ENCODE data around the gene CDHR2.

Gene CDHR2

DNA sequence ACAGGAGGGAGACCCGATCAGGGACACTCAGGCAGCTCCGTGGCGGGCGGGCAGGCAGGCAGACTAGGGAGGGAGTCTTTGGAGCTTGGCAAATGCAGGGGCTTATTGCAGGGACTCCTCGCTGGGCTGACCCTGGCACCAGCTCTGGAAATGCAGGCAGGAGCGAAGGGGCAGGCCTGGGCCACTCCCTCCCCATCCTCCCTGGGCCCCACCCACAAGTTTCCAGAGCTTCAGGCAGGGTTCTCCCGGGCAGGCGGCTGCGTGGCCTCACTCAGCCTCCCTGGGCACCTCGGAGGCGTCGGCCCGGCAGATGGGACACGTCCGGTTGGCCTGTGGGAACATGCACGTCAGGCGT is 20.4 kb upstream of the CDHR2 start:
- H3K4me1 ChIP-seq (ENCODE audit: insufficient read depth, low read length, severe bottlenecking), result peaks cover 49% of the 10 kb centered on the region
- H3K4me3 ChIP-seq (ENCODE audit: low read depth, low read length, poor library complexity, severe bottlenecking), result no peak overlapping the region
- H3F3A ChIP-seq (ENCODE audit: insufficient read depth, low read length), result no peaks in the 10 kb centered on the region
- no peak overlapping the region for H2AFZ ChIP-seq (ENCODE audit: low read length)
- no peak overlapping the region for H3K9ac ChIP-seq (ENCODE audit: low read length)
- H3K27me3 ChIP-seq (ENCODE audit: insufficient read depth, low read length), result no peaks in the 10 kb centered on the region
- H4K20me1 ChIP-seq (ENCODE audit: insufficient read depth, low read length), result no peaks in the 10 kb centered on the region
- H3K36me3 ChIP-seq (ENCODE audit: insufficient read depth, low read length), result peaks cover 67% of the 10 kb centered on the region
- peak overlapping the region; percentile 95 for H3K27ac ChIP-seq (ENCODE audit: low read depth, low read length, poor library complexity, severe bottlenecking)
- no peak overlapping the region for H3K4me2 ChIP-seq (ENCODE audit: low read length)
- no peaks in the 10 kb centered on the region for H3K9me3 ChIP-seq (ENCODE audit: low read length)
- TF ChIP-seq EZH2 (IDR thresholded peaks at IDR 0.05; ENCODE audit: borderline replicate concordance, low read length), result no peak
- TF ChIP-seq, protein P1, sequence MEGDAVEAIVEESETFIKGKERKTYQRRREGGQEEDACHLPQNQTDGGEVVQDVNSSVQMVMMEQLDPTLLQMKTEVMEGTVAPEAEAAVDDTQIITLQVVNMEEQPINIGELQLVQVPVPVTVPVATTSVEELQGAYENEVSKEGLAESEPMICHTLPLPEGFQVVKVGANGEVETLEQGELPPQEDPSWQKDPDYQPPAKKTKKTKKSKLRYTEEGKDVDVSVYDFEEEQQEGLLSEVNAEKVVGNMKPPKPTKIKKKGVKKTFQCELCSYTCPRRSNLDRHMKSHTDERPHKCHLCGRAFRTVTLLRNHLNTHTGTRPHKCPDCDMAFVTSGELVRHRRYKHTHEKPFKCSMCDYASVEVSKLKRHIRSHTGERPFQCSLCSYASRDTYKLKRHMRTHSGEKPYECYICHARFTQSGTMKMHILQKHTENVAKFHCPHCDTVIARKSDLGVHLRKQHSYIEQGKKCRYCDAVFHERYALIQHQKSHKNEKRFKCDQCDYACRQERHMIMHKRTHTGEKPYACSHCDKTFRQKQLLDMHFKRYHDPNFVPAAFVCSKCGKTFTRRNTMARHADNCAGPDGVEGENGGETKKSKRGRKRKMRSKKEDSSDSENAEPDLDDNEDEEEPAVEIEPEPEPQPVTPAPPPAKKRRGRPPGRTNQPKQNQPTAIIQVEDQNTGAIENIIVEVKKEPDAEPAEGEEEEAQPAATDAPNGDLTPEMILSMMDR (IDR thresholded peaks at IDR 0.05; ENCODE audit: low read length), result no peak
- H3K9me2 ChIP-seq (ENCODE audit: low read depth, low read length), result no peaks in the 10 kb centered on the region
- H3K79me2 ChIP-seq (ENCODE audit: insufficient read depth, low read length), result peaks cover 8% of the 10 kb centered on the region; the same call in 1 of the 2 replicates

DNA sequence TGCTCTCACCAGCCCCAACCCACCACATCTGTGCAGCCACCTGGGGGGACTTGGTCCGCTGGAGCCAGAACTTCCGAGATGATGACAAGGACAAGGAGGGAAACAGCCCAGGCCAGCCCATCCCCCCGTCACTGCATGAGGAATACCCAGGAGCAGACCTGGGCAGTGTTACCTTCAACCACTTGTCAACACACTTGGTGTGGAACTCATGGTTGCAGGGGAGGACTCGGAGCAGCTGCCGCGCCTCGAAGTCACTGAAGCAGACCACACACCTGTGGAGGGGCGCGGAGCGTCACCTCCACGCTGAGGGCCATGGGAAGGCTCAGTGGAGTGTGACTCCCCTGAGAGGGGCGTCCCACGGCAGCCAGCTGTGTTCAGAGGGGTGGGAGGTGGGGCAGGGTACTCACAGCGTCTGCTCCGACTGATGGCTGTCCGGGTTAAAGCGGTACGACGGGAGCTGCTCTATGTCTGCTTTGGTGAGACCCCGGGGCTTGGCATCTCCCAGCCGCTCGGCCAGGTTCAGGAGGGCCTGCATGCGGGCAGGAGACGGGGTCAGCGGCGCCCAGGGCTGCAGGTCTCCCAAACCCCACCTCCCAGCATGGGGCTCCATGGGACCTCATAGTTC is 19.9 kb upstream of the CDHR2 start:
- Histone ChIP-seq H3K4me3 (ENCODE audit: low read depth, low read length, poor library complexity, severe bottlenecking) (peak overlapping the region; percentile 29), H3K27me3 (ENCODE audit: insufficient read depth, low read length) (no peaks in the 10 kb centered on the region), H3K4me1 (ENCODE audit: insufficient read depth, low read length, severe bottlenecking) (peaks cover 54% of the 10 kb centered on the region), H3K27ac (ENCODE audit: low read depth, low read length, poor library complexity, severe bottlenecking) (peak overlapping the region; percentile 95), H3K9ac (ENCODE audit: low read length) (peak overlapping the region; percentile 30; the same call in 1 of the 2 replicates), H2AFZ (ENCODE audit: low read length) (no peak overlapping the region), H3K4me2 (ENCODE audit: low read length) (peak overlapping the region; percentile 50; the same call in 1 of the 2 replicates), H3K9me3 (ENCODE audit: low read length) (no peaks in the 10 kb centered on the region), H3K9me2 (ENCODE audit: low read depth, low read length) (no peaks in the 10 kb centered on the region), H4K20me1 (ENCODE audit: insufficient read depth, low read length) (no peaks in the 10 kb centered on the region), H3F3A (ENCODE audit: insufficient read depth, low read length) (no peaks in the 10 kb centered on the region), H3K79me2 (ENCODE audit: insufficient read depth, low read length) (peaks cover 12% of the 10 kb centered on the region; the same call in 1 of the 2 replicates), H3K36me3 (ENCODE audit: insufficient read depth, low read length) (peaks cover 67% of the 10 kb centered on the region)
- TF ChIP-seq, protein P1 (IDR thresholded peaks at IDR 0.05; ENCODE audit: low read length), result no peak
- TF ChIP-seq EZH2 (IDR thresholded peaks at IDR 0.05; ENCODE audit: borderline replicate concordance, low read length), result no peak

- H3K9me3 ChIP-seq (ENCODE audit: low read length), result no peaks in the 10 kb centered on the region
- H3K79me2 ChIP-seq (ENCODE audit: insufficient read depth, low read length), result peaks cover 16% of the 10 kb centered on the region; the same call in 1 of the 2 replicates
- no peaks in the 10 kb centered on the region for H3K27me3 ChIP-seq (ENCODE audit: insufficient read depth, low read length)
- peak overlapping the region; percentile 30; the same call in 1 of the 2 replicates for H3K9ac ChIP-seq (ENCODE audit: low read length)
- H3K4me1 ChIP-seq (ENCODE audit: insufficient read depth, low read length, severe bottlenecking), result peaks cover 59% of the 10 kb centered on the region
- peaks cover 68% of the 10 kb centered on the region for H3K36me3 ChIP-seq (ENCODE audit: insufficient read depth, low read length)
- H3K27ac ChIP-seq (ENCODE audit: low read depth, low read length, poor library complexity, severe bottlenecking), result peak overlapping the region; percentile 95
- no peaks in the 10 kb centered on the region for H3K9me2 ChIP-seq (ENCODE audit: low read depth, low read length)
- no peaks in the 10 kb centered on the region for H4K20me1 ChIP-seq (ENCODE audit: insufficient read depth, low read length)
- H3F3A ChIP-seq (ENCODE audit: insufficient read depth, low read length), result no peaks in the 10 kb centered on the region
- peak overlapping the region; percentile 29 for H3K4me3 ChIP-seq (ENCODE audit: low read depth, low read length, poor library complexity, severe bottlenecking)
- TF ChIP-seq EZH2 (IDR thresholded peaks at IDR 0.05; ENCODE audit: borderline replicate concordance, low read length), result no peak
- peak overlapping the region; percentile 50; the same call in 1 of the 2 replicates for H3K4me2 ChIP-seq (ENCODE audit: low read length)
- no peak overlapping the region for H2AFZ ChIP-seq (ENCODE audit: low read length)
These were observed 19.4 kb upstream of the CDHR2 start for GRCh38 chr5:176529741-176530141.

Measured in OCI-LY1 (cell line).